GM12878 (cell line): ENCODE results near the gene LIMK1. TPM values are rescaled to one million over a fixed set of nuclear protein-coding genes. Genes with fewer than 3 reads are reported as not detected.

Source experiments
- ATAC-seq: fragments of 200-7000 bp; cut with Tn5 transposase; 3 replicates; pipeline ENCODE4 v1.9.1; 2020; ENCODE audit warnings: mild to moderate bottlenecking, moderate library complexity
- BruUV-seq: library from RNA; stranded (reverse); fragments of 400-500 nt; replicated peaks from 2 replicates; lab custom pipeline; 2021; lab: Mats Ljungman, UMichigan
- CTCF ChIA-PET: fragments of 300-600 bp; sonication (Branson Sonifier 250); formaldehyde crosslinking; extraction: SDS; loops from one replicate; lab custom pipeline; 2021; ENCODE audit warnings: inconsistent platforms; lab: Yijun Ruan, JAX
- POLR2A ChIA-PET: fragments of 350-600 bp; formaldehyde crosslinking; extraction: SDS; loops from one replicate; lab custom pipeline; 2021; ENCODE audit warnings: inconsistent platforms; lab: Charles Lee
- RAD21 ChIA-PET: fragments of 300-600 bp; sonication (Branson Sonifier 250); formaldehyde crosslinking; loops from one replicate; lab custom pipeline; 2023; ENCODE audit warnings: antibody characterized with exemption; ENCODE audit not compliant: unreplicated experiment; lab: Charles Lee
- SMC1A ChIA-PET: fragments of 300-600 bp; sonication (Branson Sonifier 250); formaldehyde crosslinking; loops from one replicate; lab custom pipeline; 2023; ENCODE audit not compliant: unreplicated experiment, uncharacterized antibody; lab: Charles Lee
- DNase-seq: peaks from one replicate; pipeline ENCODE4 v3.0.0-alpha.2; 2011; ENCODE audit warnings: low read depth, low spot score
- FAIRE-seq: peaks from 3 replicates; lab custom pipeline; 2011; peaks lifted over from hg19 to GRCh38; lab: Jason Lieb, UNC
- H2AFZ ChIP-seq: 2 replicates; pipeline ENCODE4 v1.6.0; 2011; ENCODE audit warnings: low read depth, low read length, control low read depth; ENCODE audit not compliant: control insufficient read depth
- H3K27ac ChIP-seq: 2 replicates; pipeline ENCODE4 v1.5.1; 2011; ENCODE audit warnings: control low read depth; ENCODE audit not compliant: control insufficient read depth, insufficient read depth
- H3K27me3 ChIP-seq, 2 experiments: replicated peaks in 1 of 2; 2 replicates each; pipeline versions ENCODE4 v1.6.0 to v1.6.1; 2011; ENCODE audit warnings: low read length in 1 of 2; ENCODE audit not compliant: control insufficient read depth in 2 of 2, insufficient read depth in 2 of 2
- H3K36me3 ChIP-seq, 2 experiments: 2 replicates each; pipeline ENCODE4 v1.5.1; 2011; ENCODE audit warnings: low read length in 1 of 2; ENCODE audit not compliant: control insufficient read depth in 2 of 2, insufficient read depth in 2 of 2
- H3K4me1 ChIP-seq: 2 replicates; pipeline ENCODE4 v1.6.1; 2011; ENCODE audit warnings: mild to moderate bottlenecking, low read length, moderate library complexity, mixed read lengths; ENCODE audit not compliant: control insufficient read depth, insufficient read depth
- H3K4me2 ChIP-seq: 2 replicates; pipeline ENCODE4 v1.6.0; 2011; ENCODE audit warnings: control low read depth; ENCODE audit not compliant: control insufficient read depth, insufficient read depth
- H3K4me3 ChIP-seq: fragments of 200-600 bp; sonication (generic); 2 replicates; pipeline ENCODE4 v1.5.1; 2016
- H3K79me2 ChIP-seq: 2 replicates; pipeline ENCODE4 v1.6.0; 2011; ENCODE audit warnings: low read length; ENCODE audit not compliant: control insufficient read depth, insufficient read depth
- H3K9ac ChIP-seq: 2 replicates; pipeline ENCODE4 v1.8.0; 2011; ENCODE audit warnings: low read length, control low read depth, mixed read lengths; ENCODE audit not compliant: control insufficient read depth, insufficient read depth
- H3K9me3 ChIP-seq: replicated peaks from 3 replicates; pipeline ENCODE4 v1.5.1; 2011; ENCODE audit warnings: mild to moderate bottlenecking, low read length; ENCODE audit not compliant: control insufficient read depth, insufficient read depth
- H4K20me1 ChIP-seq: 2 replicates; pipeline ENCODE4 v1.6.0; 2011; ENCODE audit not compliant: control insufficient read depth, insufficient read depth
- ATF7 ChIP-seq: fragments of 450-650 bp; IDR thresholded peaks from 2 replicates; pipeline ENCODE4 v1.6.1; 2016; ENCODE audit warnings: low read depth, mild to moderate bottlenecking
- BCL11A ChIP-seq: IDR thresholded peaks from 2 replicates; pipeline ENCODE4 v1.6.1; 2011; ENCODE audit warnings: low read depth, low read length
- CBFB ChIP-seq: IDR thresholded peaks from 2 replicates; pipeline ENCODE4 v1.6.1; 2016; ENCODE audit warnings: antibody characterized with exemption, low read depth
- CREB1 ChIP-seq: IDR thresholded peaks from 2 replicates; pipeline ENCODE4 v1.6.1; 2012; ENCODE audit warnings: low read depth, mild to moderate bottlenecking, inconsistent platforms
- DPF2 ChIP-seq: fragments of 450-650 bp; IDR thresholded peaks from 2 replicates; pipeline ENCODE4 v1.6.1; 2017; ENCODE audit warnings: mild to moderate bottlenecking
- GATAD2B ChIP-seq: fragments of 450-650 bp; conservative IDR thresholded peaks from 2 replicates; pipeline ENCODE4 v1.6.1; 2017; ENCODE audit warnings: low read depth, mild to moderate bottlenecking, moderate library complexity
- LARP7 ChIP-seq: fragments of 450-650 bp; IDR thresholded peaks from 2 replicates; pipeline ENCODE4 v1.6.1; 2017; ENCODE audit warnings: mild to moderate bottlenecking
- MYB ChIP-seq: fragments of 150-350 bp; IDR thresholded peaks from 2 replicates; pipeline ENCODE4 v1.6.1; 2014; ENCODE audit warnings: mild to moderate bottlenecking, low read depth, low read length, borderline replicate concordance
- NBN ChIP-seq: fragments of 450-650 bp; IDR thresholded peaks from 2 replicates; pipeline ENCODE4 v1.6.1; 2016
- PRDM15 ChIP-seq: fragments of 450-650 bp; formaldehyde crosslinking; IDR thresholded peaks from 2 replicates; pipeline ENCODE4 v1.4.0; 2020; ENCODE audit warnings: mild to moderate bottlenecking, moderate library complexity
- RUNX3 ChIP-seq: IDR thresholded peaks from 2 replicates; pipeline ENCODE4 v1.6.1; 2012; ENCODE audit warnings: low read length, inconsistent platforms
- TCF12 ChIP-seq: IDR thresholded peaks from 2 replicates; pipeline ENCODE4 v1.6.1; 2011; ENCODE audit warnings: low read depth, mild to moderate bottlenecking, low read length
- USF2 ChIP-seq: IDR thresholded peaks from 2 replicates; pipeline ENCODE4 v1.6.1; 2011; ENCODE audit warnings: low read depth, low read length, improper control_type of control experiment, borderline replicate concordance
- WGBS: methylation state at CpG from one replicate; pipeline ENCODE4 v1.1.6; 2016; ENCODE audit warnings: low lambda C conversion rate; ENCODE audit not compliant: insufficient replicate concordance, insufficient coverage; ENCODE audit errors: missing lambda C conversion rate; 5-methylcytosine and 5-hydroxymethylcytosine counted together
- in situ Hi-C: fragments of 300-500 bp; cut with MboI; formaldehyde crosslinking; loops from 9 replicates; pipeline ENCODE4 v1.14.3; 2018; ENCODE audit warnings: mixed read lengths
- intact Hi-C: fragments of 100-400 bp; cut with micrococcal nuclease; formaldehyde crosslinking; loops from one replicate; pipeline ENCODE4 v1.14.2; 2022; ENCODE audit not compliant: unreplicated experiment
- polyA plus RNA-seq, 11 experiments: library from polyadenylated mRNA; depleted of rRNA in 4 of 11; unstranded in 6 of 11; stranded (reverse) in 5 of 11; fragments of >200 nt; fragmentation: Nextera tagmentation in 4 of 11; fragmentation: Illumina TruSeq in 1 of 11; extraction: Ambion mirVana in 4 of 11; extraction: Trizol in 1 of 11; gene quantifications; 1 replicate in 1 of 11; 2 replicates in 10 of 11; pipeline versions ENCODE4 v1.2.1 to v1.2.3, GENCODE V29; 2011 to 2016; ENCODE audit warnings: inconsistent platforms in 2 of 11, missing spikeins in 2 of 11, low read depth in 1 of 11
- total RNA-seq, 4 experiments: library from RNA; depleted of rRNA in 3 of 4; stranded (reverse); fragments of >200 nt in 3 of 4; fragmentation: Illumina TruSeq in 1 of 4; extraction: Trizol in 1 of 4; gene quantifications; 2 replicates each; pipeline versions ENCODE4 v1.2.1 to v1.2.3, GENCODE V29; 2013 to 2021
- TF ChIP-seq, protein P1 (sequence below): fragments of 450-650 bp; IDR thresholded peaks from 2 replicates; pipeline ENCODE4 v1.6.1; 2017; ENCODE audit warnings: low read depth, mild to moderate bottlenecking, moderate library complexity
- TF ChIP-seq, protein P2 (sequence below): fragments of 450-650 bp; IDR thresholded peaks from 2 replicates; pipeline ENCODE4 v1.6.1; 2017; ENCODE audit warnings: mild to moderate bottlenecking

Gene LIMK1
- total and polyA plus RNA-seq, 10 of the 15 experiments (the other 5 are each of a cell fraction or from before 2014, with no cell fraction given): 0.71 to 59.4 (median 28.8) TPM

- H2AFZ ChIP-seq: peak overlapping the region; percentile 59; the same call in 1 of the 2 replicates
- peak overlapping the region; percentile 56 for H3K4me2 ChIP-seq
- FAIRE-seq (peak; percentile 87), DNase-seq (peak; percentile 60), ATAC-seq (peak; percentile 93)
- peak overlapping the region; percentile 79 for H3K27ac ChIP-seq
- WGBS: 4% methylated on average over 8 of the region's 8 CpGs
- peaks cover 21 to 31% of the 10 kb centered on the region in 2 experiments for H3K36me3 ChIP-seq
- no TSS peak for BruUV-seq
- no peaks in the 10 kb centered on the region for H4K20me1 ChIP-seq
- no peaks in the 10 kb centered on the region for H3K27me3 ChIP-seq
- peaks cover 22% of the 10 kb centered on the region for H3K4me1 ChIP-seq
- RAD21 ChIA-PET: interaction anchor here (0.6 to 3.0 kb wide), 10 partner anchors 9 to 1638 kb away, joined by 3 to 12 read pairs (median 4); partner anchors contain the start of genes EIF4H and LIMK1
- H3K79me2 ChIP-seq: no peaks in the 10 kb centered on the region; the same call in 1 of the 2 replicates
- POLR2A ChIA-PET: interaction anchor here (1.4 to 2.5 kb wide), 7 partner anchors 9 to 109 kb away, joined by 4 to 18 read pairs (median 5); partner anchors contain the start of genes EIF4H, LAT2 and LIMK1
- H3K4me3 ChIP-seq: peak overlapping the region; percentile 33; the same call in 1 of the 2 replicates
- H3K9ac ChIP-seq: peak overlapping the region; percentile 32; the same call in 1 of the 2 replicates
- SMC1A ChIA-PET: interaction anchor here (0.6 to 2.1 kb wide), 11 partner anchors 9 to 102 kb away, joined by 3 to 10 read pairs (median 5); partner anchors contain the start of genes EIF4H and LIMK1
- CTCF ChIA-PET: interaction anchor here (0.7 to 2.3 kb wide), 11 partner anchors 9 to 300 kb away, joined by 3 to 12 read pairs (median 4); partner anchors contain the start of genes EIF4H and LIMK1
- in situ Hi-C loops (no loop called here), intact Hi-C loops (no loop called here)
- H3K9me3 ChIP-seq: peaks cover 4% of the 10 kb centered on the region; the same call in 2 of the 3 replicates
- TF ChIP-seq GATAD2B: no peak; the same call in 1 of the 2 replicates
- 0 out of 2 replicates have a peak, but pooled peaks have one; percentile 47 for TF ChIP-seq DPF2
- TF ChIP-seq MYB: peak; percentile 60; the same call in 1 of the 2 replicates
- peak; percentile 55 for TF ChIP-seq CREB1
- TF ChIP-seq LARP7: no peak
- TF ChIP-seq TCF12: peak; percentile 99
- TF ChIP-seq NBN: 0 out of 2 replicates have a peak, but pooled peaks have one; percentile 25
- TF ChIP-seq, protein P1, sequence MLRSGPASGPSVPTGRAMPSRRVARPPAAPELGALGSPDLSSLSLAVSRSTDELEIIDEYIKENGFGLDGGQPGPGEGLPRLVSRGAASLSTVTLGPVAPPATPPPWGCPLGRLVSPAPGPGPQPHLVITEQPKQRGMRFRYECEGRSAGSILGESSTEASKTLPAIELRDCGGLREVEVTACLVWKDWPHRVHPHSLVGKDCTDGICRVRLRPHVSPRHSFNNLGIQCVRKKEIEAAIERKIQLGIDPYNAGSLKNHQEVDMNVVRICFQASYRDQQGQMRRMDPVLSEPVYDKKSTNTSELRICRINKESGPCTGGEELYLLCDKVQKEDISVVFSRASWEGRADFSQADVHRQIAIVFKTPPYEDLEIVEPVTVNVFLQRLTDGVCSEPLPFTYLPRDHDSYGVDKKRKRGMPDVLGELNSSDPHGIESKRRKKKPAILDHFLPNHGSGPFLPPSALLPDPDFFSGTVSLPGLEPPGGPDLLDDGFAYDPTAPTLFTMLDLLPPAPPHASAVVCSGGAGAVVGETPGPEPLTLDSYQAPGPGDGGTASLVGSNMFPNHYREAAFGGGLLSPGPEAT: peak; percentile 64; the same call in 1 of the 2 replicates
- peak; percentile 42 for TF ChIP-seq ATF7
- no peak for TF ChIP-seq USF2
- TF ChIP-seq, protein P2, sequence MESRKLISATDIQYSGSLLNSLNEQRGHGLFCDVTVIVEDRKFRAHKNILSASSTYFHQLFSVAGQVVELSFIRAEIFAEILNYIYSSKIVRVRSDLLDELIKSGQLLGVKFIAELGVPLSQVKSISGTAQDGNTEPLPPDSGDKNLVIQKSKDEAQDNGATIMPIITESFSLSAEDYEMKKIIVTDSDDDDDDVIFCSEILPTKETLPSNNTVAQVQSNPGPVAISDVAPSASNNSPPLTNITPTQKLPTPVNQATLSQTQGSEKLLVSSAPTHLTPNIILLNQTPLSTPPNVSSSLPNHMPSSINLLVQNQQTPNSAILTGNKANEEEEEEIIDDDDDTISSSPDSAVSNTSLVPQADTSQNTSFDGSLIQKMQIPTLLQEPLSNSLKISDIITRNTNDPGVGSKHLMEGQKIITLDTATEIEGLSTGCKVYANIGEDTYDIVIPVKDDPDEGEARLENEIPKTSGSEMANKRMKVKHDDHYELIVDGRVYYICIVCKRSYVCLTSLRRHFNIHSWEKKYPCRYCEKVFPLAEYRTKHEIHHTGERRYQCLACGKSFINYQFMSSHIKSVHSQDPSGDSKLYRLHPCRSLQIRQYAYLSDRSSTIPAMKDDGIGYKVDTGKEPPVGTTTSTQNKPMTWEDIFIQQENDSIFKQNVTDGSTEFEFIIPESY: no peak
- TF ChIP-seq RUNX3: 0 out of 2 replicates have a peak, but pooled peaks have one; percentile 28
- peak; percentile 51; the same call in 1 of the 2 replicates for TF ChIP-seq CBFB
- peak; percentile 57; the same call in 1 of the 2 replicates for TF ChIP-seq BCL11A
- TF ChIP-seq PRDM15 (CRISPR knock-in tag): no peak
Observed at GRCh38 chr7:74101061-74101681, 17.6 kb downstream of the LIMK1 start.
